Pons (tissue), 1 donor: ENCODE measurements around the gene ELMO1.

Experiments used
- DNase-seq: peaks from one replicate; pipeline ENCODE4 v3.0.0-alpha.2; 2016; ENCODE audit warnings: low spot score

Gene ELMO1

GRCh38 chr7:37344886-37345579, 103.6 kb downstream of the ELMO1 start:
- peak; percentile 32 for DNase-seq

GRCh38 chr7:37342688-37343471, 105.8 kb downstream of the ELMO1 start:
- DNase-seq, result peak; percentile 71

- no peak for DNase-seq
Measured at GRCh38 chr7:37342176-37342687, 106.4 kb downstream of the ELMO1 start.

GRCh38 chr7:37341033-37341630, 107.5 kb downstream of the ELMO1 start:
- no peak for DNase-seq

DNA sequence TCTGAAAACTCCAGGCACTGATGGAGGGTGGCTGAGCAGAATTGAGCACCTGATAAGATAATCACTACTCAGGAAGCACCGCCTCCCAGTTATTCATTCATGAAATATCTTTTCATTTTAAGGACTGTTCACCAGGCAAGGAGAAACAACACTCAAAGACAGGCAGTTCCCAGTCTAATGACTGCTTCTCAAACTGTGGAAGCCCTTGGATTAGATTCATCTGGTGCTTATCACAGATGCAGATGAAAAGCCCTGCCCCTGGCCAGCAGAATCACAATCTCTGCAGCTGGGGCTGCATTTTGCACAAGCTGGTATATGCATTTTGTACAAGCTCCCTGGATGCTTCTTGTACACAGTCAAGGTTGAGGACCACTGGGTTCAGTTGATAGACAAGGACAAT, 109.7 kb downstream of the ELMO1 start:
- DNase-seq, result no peak

GRCh38 chr7:37337522-37337921, 111.1 kb downstream of the ELMO1 start:
- DNase-seq, result no peak

DNA sequence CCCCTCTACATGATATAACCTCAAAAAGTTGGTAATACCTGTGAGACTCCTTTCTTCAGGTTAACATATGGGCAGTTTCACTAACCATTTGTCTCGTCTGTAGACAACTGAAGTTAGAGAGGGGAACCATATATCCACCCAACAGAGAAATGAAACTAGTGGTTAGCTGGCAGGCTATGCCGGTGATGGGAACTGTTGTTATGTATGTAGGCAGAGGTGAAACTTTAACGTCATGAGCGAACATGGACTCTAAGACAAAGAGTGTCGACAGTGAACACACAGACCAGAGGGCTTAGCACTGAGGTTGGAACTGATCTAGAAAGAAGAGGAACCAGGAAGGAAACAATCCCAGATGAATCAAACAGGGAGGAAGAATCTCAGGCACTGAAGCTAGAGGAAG, 112.4 kb downstream of the ELMO1 start:
- peak; percentile 74 for DNase-seq

DNA sequence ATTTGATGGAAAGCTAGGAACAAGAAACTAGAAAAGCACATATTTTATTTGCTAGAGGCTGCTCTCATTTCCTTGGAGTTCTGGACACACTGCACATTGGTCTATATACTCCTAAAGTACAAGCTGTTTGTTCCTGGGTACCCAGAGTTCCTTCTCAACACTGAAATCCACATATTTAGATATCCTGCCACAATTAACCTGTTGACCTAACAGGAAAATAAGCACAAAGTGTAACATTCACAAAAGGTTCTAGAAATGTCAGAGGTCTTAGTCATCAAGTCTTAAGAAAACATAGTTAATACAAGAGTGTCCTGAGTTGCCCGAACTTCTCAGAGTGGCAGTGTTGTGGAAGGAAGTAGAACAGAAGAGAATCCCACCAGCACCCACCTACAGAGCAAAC, 115.6 kb downstream of the ELMO1 start:
- no peak for DNase-seq

- DNase-seq, result no peak
Measured at GRCh38 chr7:37332243-37333016, 116.2 kb downstream of the ELMO1 start.

GRCh38 chr7:37330775-37331174, 117.9 kb downstream of the ELMO1 start:
- no peak for DNase-seq

DNA sequence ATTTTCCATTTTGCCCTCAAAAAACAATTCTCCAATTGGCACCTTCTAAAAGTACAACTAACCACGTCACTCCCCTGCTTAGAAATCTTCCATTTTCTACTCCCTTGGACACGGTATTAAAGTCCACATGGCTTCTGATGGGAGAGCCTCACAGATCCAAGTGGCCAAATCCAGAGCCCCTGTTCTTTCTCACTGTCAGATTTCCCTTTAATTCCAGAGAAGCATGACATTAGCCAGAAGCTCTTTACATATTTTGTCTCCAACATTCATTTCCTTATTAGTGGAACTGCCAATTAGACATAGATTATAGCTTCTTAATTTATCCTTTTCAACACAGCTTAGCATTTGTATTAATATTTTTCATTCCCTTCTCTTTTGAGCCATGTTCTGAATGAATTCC, 118.7 kb downstream of the ELMO1 start:
- DNase-seq, result no peak

DNA sequence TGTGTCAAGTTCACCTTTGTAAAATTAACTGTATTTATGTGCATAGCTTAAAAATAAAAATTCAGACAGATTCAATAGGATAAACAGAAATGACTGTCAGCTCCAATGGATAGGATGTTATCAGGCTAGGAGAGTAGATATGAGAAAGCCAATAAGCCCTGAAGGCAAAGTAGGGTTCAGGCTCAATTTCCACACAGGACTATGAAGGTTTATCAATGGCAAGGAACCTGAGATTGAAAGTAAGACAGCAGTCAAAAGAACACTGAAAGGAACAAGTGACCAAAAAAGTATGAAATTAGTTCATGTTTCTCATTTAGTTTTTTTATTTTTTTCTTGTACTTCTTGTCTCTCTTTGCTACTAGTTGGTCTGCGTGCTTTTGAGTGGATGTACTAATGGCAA, 121.4 kb downstream of the ELMO1 start:
- no peak for DNase-seq

DNA sequence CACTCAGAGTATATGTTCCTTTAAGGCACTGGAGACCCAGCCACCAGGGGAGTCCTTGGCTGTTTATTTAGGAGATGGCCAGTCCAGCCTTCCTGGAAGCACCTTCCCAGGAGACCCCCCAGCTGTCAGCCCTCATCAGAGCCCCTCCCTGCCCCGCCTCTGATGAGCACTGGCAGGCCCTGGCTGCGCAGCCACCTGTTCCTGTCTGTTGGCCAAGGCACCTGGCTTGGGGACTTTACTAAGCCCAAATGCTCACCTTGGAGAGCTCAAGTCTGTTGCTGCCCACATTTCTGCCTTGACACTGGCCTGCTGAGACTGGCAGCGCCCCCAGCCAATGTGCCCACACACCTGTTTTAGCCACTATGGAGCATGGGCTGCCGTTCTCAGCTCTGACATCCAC, 124.7 kb downstream of the ELMO1 start:
- no peak for DNase-seq

DNA sequence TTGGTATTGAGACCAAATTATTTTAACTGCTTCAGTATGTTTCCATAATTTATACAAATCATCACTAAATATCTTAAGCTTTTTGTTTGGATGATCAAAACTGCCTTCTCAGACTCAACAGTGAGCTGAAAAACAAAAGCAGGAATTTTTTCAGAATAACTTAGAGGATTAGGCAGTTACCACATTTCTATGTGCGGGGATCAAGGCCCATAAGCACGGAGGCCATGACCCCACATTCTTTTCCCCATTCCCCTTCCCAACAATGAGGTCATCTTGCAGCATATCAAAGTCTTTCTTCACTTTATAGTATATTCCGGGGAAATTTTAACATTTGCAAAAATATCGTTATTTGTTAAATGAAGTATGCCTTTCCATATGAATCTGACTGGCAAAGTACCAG, 125.8 kb downstream of the ELMO1 start:
- DNase-seq, result no peak

GRCh38 chr7:37320848-37321468, 127.7 kb downstream of the ELMO1 start:
- no peak for DNase-seq

DNA sequence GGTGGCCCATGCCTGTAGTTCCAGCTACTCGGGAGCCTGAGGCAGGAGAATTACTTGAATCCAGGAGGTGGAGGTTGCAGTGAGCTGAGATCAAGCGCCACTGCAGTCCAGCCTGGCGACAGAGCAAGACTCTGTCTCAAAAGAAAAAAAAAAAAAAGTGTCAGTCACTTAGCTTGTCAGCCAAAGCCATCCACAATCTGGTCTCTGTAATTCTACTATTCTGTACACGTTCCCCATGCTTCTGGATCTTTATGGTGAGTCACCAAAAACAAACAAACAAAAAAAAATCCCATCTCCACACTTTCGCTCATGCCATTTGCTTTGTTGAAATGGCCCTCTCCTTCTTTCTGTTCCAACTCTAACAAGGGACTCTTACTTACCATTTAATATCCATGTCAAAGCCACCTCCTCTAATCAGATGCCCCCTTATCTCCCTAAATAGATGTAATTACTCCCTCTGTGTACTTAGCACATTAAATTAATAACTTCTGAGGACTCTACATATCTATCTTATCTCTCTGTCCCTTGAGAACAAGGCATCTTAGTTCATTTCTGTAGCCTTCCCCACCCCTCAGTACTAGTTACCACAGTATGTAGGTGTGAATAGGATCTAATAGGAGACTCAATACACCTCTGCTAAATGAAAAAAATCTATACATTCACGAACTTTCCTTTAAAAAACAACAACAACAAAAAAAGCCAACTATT, 128.4 kb downstream of the ELMO1 start:
- peak; percentile 83 for DNase-seq

GRCh38 chr7:37318541-37318940, 130.1 kb downstream of the ELMO1 start:
- no peak for DNase-seq

- DNase-seq, result no peak
Measured at GRCh38 chr7:37315772-37316715, 132.6 kb downstream of the ELMO1 start.

- DNase-seq, result no peak
Measured at GRCh38 chr7:37312608-37313007, 136.1 kb downstream of the ELMO1 start.

- DNase-seq, result peak; percentile 63
Measured at GRCh38 chr7:37311355-37311754, 137.3 kb downstream of the ELMO1 start.
